ENCODE data around the gene HOXB9.

DNA sequence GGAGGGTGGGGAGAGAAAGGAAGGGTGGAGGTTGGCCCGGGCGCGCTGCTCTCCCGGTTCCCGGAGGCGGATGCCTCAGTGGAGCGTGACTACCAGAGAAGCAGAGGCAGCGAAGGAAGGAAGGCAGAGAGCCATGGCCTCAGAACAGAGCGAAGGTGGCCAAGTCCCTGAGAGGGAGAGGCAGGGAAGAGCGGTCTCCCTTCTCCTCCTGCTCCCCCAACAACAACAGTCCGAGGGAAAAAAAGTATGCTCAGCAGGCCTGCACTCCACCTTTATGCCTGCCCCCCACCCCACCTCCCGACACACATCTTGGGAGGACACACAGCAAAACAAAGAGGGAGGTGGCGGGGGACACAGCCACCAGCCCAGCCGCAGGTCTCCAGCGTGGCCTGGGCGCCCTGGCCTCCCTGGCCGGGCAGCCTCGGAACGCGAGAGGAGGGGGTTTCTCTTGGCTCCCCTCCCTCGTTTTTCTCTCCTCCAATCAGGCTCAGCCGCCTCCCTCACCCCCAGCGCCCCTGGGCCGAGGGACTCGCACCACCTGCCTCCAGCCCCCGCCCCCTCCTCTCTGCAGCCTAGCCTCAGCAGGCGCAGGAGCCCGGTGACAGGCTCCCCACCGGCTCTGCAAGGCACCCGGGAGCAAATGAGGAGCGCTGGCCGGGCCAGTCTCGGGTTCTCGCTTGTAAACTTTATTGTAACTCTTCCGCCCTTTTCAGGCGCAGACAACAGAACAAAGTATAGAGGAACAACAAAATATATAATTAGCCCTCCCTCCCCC is 14.3 kb downstream of the HOXB9 start:
- TF ChIP-seq, protein P1, sequence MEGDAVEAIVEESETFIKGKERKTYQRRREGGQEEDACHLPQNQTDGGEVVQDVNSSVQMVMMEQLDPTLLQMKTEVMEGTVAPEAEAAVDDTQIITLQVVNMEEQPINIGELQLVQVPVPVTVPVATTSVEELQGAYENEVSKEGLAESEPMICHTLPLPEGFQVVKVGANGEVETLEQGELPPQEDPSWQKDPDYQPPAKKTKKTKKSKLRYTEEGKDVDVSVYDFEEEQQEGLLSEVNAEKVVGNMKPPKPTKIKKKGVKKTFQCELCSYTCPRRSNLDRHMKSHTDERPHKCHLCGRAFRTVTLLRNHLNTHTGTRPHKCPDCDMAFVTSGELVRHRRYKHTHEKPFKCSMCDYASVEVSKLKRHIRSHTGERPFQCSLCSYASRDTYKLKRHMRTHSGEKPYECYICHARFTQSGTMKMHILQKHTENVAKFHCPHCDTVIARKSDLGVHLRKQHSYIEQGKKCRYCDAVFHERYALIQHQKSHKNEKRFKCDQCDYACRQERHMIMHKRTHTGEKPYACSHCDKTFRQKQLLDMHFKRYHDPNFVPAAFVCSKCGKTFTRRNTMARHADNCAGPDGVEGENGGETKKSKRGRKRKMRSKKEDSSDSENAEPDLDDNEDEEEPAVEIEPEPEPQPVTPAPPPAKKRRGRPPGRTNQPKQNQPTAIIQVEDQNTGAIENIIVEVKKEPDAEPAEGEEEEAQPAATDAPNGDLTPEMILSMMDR (IDR thresholded peaks at IDR 0.05) = no peak
- TF ChIP-seq POLR2A (IDR thresholded peaks at IDR 0.05) = no peak
- no peak for TF ChIP-seq EP300 (IDR thresholded peaks at IDR 0.05)
